ENCODE data around the gene MPHOSPH10. TPM values are rescaled to one million over a fixed set of nuclear protein-coding genes. Genes with fewer than 3 reads are reported as not detected.

The MPHOSPH10 gene
- total RNA-seq, 1 experiment from 2014 or later, result 54.7 TPM

GRCh38 chr2:71150082-71150816, 19.8 kb downstream of the MPHOSPH10 start:
- Mint-ChIP-seq H3K27me3 (ENCODE audit: unreplicated experiment) (peaks cover 19% of the 10 kb centered on the region), H3K36me3 (ENCODE audit: insufficient read depth, unreplicated experiment) (peaks cover 36% of the 10 kb centered on the region), H3K9me3 (ENCODE audit: low read depth, unreplicated experiment) (no peaks in the 10 kb centered on the region), H3K4me3 (ENCODE audit: low read depth, unreplicated experiment) (no peak overlapping the region), H3K4me1 (ENCODE audit: low read depth, unreplicated experiment) (no peaks in the 10 kb centered on the region), H3K27ac (ENCODE audit: unreplicated experiment) (no peak overlapping the region)
- TF ChIP-seq CTCF (IDR thresholded peaks at IDR 0.05; ENCODE audit: unreplicated experiment), result no peak
- CTCF ChIA-PET, result no interaction called here
- no TSS peak for BruUV-seq (replicated peaks)
- intact Hi-C loops (cut with micrococcal nuclease; ENCODE audit: unreplicated experiment), result loop anchor here (10.0 kb wide), 1 partner anchor 125 kb away; no protein-coding TSS in a partner anchor
- DNase-seq, result no peak

GRCh38 chr2:71151620-71152019, 21.2 kb downstream of the MPHOSPH10 start:
- peaks cover 33% of the 10 kb centered on the region for H3K27me3 Mint-ChIP-seq (ENCODE audit: unreplicated experiment)
- CTCF ChIA-PET, result interaction anchor here (0.5 kb wide), 1 partner anchor 180 kb away, joined by 5 read pairs; the partner anchor contains the start of gene ZNF638
- no peak for TF ChIP-seq CTCF (IDR thresholded peaks at IDR 0.05; ENCODE audit: unreplicated experiment)
- H3K9me3 Mint-ChIP-seq (ENCODE audit: low read depth, unreplicated experiment), result no peaks in the 10 kb centered on the region
- no peak for DNase-seq
- TSS peak; percentile 24 for BruUV-seq (replicated peaks)
- no peaks in the 10 kb centered on the region for H3K4me1 Mint-ChIP-seq (ENCODE audit: low read depth, unreplicated experiment)
- peaks cover 23% of the 10 kb centered on the region for H3K36me3 Mint-ChIP-seq (ENCODE audit: insufficient read depth, unreplicated experiment)
- intact Hi-C loops (cut with micrococcal nuclease; ENCODE audit: unreplicated experiment), result loop anchor here (10.0 kb wide), 1 partner anchor 123 kb away; no protein-coding TSS in a partner anchor
- H3K27ac Mint-ChIP-seq (ENCODE audit: unreplicated experiment), result no peak overlapping the region
- no peak overlapping the region for H3K4me3 Mint-ChIP-seq (ENCODE audit: low read depth, unreplicated experiment)

GRCh38 chr2:71153585-71154224, 23.3 kb downstream of the MPHOSPH10 start:
- CTCF ChIA-PET, result interaction anchor here (0.6 to 1.0 kb wide), 3 partner anchors 35 to 356 kb away, joined by 3 to 5 read pairs (median 3); no protein-coding TSS in a partner anchor
- Mint-ChIP-seq H3K9me3 (ENCODE audit: low read depth, unreplicated experiment) (no peaks in the 10 kb centered on the region), H3K27me3 (ENCODE audit: unreplicated experiment) (peaks cover 33% of the 10 kb centered on the region), H3K4me1 (ENCODE audit: low read depth, unreplicated experiment) (peaks cover 9% of the 10 kb centered on the region), H3K4me3 (ENCODE audit: low read depth, unreplicated experiment) (no peak overlapping the region), H3K36me3 (ENCODE audit: insufficient read depth, unreplicated experiment) (peaks cover 7% of the 10 kb centered on the region), H3K27ac (ENCODE audit: unreplicated experiment) (no peak overlapping the region)
- intact Hi-C loops (cut with micrococcal nuclease; ENCODE audit: unreplicated experiment), result loop anchor here (10.0 kb wide), 1 partner anchor 121 kb away; no protein-coding TSS in a partner anchor
- TF ChIP-seq CTCF (IDR thresholded peaks at IDR 0.05; ENCODE audit: unreplicated experiment), result no peak
- no TSS peak for BruUV-seq (replicated peaks)
- no peak for DNase-seq

GRCh38 chr2:71154279-71154678, 23.8 kb downstream of the MPHOSPH10 start:
- CTCF ChIA-PET, result interaction anchor here (0.6 to 1.3 kb wide), 6 partner anchors 38 to 355 kb away, joined by 3 to 9 read pairs (median 3); no protein-coding TSS in a partner anchor
- no peak overlapping the region for H3K27ac Mint-ChIP-seq (ENCODE audit: unreplicated experiment)
- no TSS peak for BruUV-seq (replicated peaks)

More at GRCh38 chr2:71154279-71154678, 23.8 kb downstream of the MPHOSPH10 start:
- intact Hi-C loops (cut with micrococcal nuclease; ENCODE audit: unreplicated experiment), result loop anchor here (10.0 kb wide), 1 partner anchor 121 kb away; no protein-coding TSS in a partner anchor
- Mint-ChIP-seq H3K9me3 (ENCODE audit: low read depth, unreplicated experiment) (no peaks in the 10 kb centered on the region), H3K27me3 (ENCODE audit: unreplicated experiment) (peaks cover 37% of the 10 kb centered on the region), H3K4me1 (ENCODE audit: low read depth, unreplicated experiment) (peaks cover 9% of the 10 kb centered on the region), H3K4me3 (ENCODE audit: low read depth, unreplicated experiment) (no peak overlapping the region), H3K36me3 (ENCODE audit: insufficient read depth, unreplicated experiment) (peaks cover 1% of the 10 kb centered on the region)
- no peak for TF ChIP-seq CTCF (IDR thresholded peaks at IDR 0.05; ENCODE audit: unreplicated experiment)
- no peak for DNase-seq
